Vagina (tissue), 2 donors: ENCODE results near the gene CCDC169. TPM values are rescaled to one million over a fixed set of nuclear protein-coding genes. Genes with fewer than 3 reads are reported as not detected.
"Not testable (repeated sequence)": the region's sequence is repeated elsewhere in the genome, so short reads cannot be mapped to it uniquely, and the experiment has no call there.

Source experiments
- DNase-seq, 2 donors: peaks; one replicate each; pipeline ENCODE4 v3.0.0-alpha.2; 2017; ENCODE audit errors: extremely low spot score in 2 of 2
- H3K27ac ChIP-seq: fragments of 200-600 bp; sonication (generic); one replicate; pipeline ENCODE4 v1.5.1; 2019
- H3K27me3 ChIP-seq: fragments of 200-600 bp; sonication (generic); one replicate; pipeline ENCODE4 v1.5.1; 2019
- H3K36me3 ChIP-seq, 2 donors: fragments of 200-600 bp; sonication (generic); one replicate each; pipeline ENCODE4 v1.5.1; 2017 to 2019
- H3K4me1 ChIP-seq: fragments of 200-600 bp; sonication (generic); one replicate; pipeline ENCODE4 v1.5.1; 2019
- H3K4me3 ChIP-seq, 2 donors: fragments of 200-600 bp; sonication (generic); 1 replicate in 1 of 2; 2 replicates in 1 of 2; pipeline ENCODE4 v1.5.1; 2016 to 2019
- H3K9me3 ChIP-seq: fragments of 200-600 bp; sonication (generic); one replicate; pipeline ENCODE4 v1.5.1; 2019
- POLR2A ChIP-seq, 2 donors: fragments of 450-650 bp; IDR thresholded peaks; one replicate each; pipeline ENCODE4 v1.6.1; 2017; ENCODE audit warnings: antibody characterized with exemption in 2 of 2, mild to moderate bottlenecking in 2 of 2, moderate library complexity in 2 of 2
- POLR2AphosphoS5 ChIP-seq, 2 donors: sonication (generic); formaldehyde crosslinking; IDR thresholded peaks; one replicate each; pipeline ENCODE4 v1.9.0; 2017; ENCODE audit warnings: antibody characterized with exemption in 2 of 2, mild to moderate bottlenecking in 2 of 2, low read depth in 1 of 2; ENCODE audit not compliant: insufficient read depth in 1 of 2
- intact Hi-C: fragments of 100-400 bp; cut with DNase I; formaldehyde crosslinking; loops from one replicate; pipeline ENCODE4 v1.15.1; 2023
- total RNA-seq: library from RNA; depleted of rRNA; stranded (reverse); fragments of >200 nt; gene quantifications from one replicate; pipeline ENCODE4 v1.2.3, GENCODE V29; 2016
- TF ChIP-seq, protein P1 (sequence below), 3 experiments: fragments of 450-650 bp in 2 of 3; fragments of 200-600 bp in 1 of 3; sonication (generic) in 1 of 3; IDR thresholded peaks; one replicate each; pipeline ENCODE4 v1.5.1; 2017 to 2019; ENCODE audit warnings: antibody characterized with exemption in 3 of 3, mild to moderate bottlenecking in 2 of 3, moderate library complexity in 2 of 3

CCDC169 gene
- total RNA-seq, 1 donor from 2014 or later, result not detected

DNA sequence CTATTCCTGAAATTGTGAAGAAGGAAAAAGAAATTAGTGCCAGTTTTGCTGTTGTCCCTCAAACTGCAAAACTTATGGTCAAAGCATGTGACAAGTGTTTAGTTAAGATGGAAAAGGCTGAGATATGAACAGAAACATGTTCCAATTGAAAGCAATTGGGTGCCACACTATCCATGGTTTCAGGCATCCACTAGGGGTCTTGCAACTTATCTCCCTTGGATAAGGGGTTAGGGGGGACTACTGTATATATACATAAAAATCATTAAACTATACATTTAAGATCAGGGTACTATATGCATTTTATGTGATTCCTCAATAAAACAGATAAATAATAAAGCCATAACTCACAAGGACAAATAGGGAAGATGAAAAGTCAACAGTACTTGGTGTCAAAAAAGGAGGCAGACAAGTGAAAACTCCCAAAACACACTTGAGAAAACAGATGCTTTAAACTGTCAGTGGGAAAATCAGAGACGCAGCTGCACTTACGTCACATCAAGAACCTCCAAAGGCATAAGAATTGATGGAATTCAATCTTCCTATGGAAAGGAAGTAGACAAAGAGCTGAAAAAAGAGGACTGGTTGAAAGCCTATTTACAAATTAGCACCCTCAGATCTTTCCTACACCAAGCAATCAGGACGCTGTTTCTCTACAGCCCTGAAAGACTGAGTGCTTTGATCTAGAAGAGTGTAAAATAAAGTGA, 40.5 kb upstream of the CCDC169 start:
- no peak for TF ChIP-seq POLR2AphosphoS5 (IDR thresholded peaks at IDR 0.05; ENCODE audit: insufficient read depth in 1 of 2, low read depth in 1 of 2)
- TF ChIP-seq POLR2A (IDR thresholded peaks at IDR 0.05), result no peak
- TF ChIP-seq, protein P1, sequence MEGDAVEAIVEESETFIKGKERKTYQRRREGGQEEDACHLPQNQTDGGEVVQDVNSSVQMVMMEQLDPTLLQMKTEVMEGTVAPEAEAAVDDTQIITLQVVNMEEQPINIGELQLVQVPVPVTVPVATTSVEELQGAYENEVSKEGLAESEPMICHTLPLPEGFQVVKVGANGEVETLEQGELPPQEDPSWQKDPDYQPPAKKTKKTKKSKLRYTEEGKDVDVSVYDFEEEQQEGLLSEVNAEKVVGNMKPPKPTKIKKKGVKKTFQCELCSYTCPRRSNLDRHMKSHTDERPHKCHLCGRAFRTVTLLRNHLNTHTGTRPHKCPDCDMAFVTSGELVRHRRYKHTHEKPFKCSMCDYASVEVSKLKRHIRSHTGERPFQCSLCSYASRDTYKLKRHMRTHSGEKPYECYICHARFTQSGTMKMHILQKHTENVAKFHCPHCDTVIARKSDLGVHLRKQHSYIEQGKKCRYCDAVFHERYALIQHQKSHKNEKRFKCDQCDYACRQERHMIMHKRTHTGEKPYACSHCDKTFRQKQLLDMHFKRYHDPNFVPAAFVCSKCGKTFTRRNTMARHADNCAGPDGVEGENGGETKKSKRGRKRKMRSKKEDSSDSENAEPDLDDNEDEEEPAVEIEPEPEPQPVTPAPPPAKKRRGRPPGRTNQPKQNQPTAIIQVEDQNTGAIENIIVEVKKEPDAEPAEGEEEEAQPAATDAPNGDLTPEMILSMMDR (IDR thresholded peaks at IDR 0.05), result no peak

DNA sequence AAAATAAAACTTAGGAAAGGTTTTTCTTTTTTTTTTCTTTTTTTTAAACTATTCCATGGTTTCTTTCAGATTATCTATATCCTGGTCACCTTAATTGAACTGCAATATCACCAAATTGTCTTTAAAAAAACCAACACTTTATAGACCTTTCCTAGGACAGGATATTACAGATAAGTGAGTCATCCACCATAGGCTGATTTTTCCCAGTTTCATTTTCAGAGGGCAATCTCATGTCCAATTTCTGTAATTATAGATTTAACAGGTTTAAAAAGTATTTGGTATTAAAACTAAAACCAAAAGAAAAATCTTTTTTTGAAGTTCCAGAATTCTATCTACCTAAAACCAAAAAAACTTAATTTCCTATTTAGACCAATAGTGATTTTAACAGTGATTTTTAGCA, 35.4 kb upstream of the CCDC169 start:
- Histone ChIP-seq H3K27me3 (no peaks in the 10 kb centered on the region), H3K27ac (no peak overlapping the region), H3K4me1 (peaks cover 48% of the 10 kb centered on the region), H3K9me3 (no peaks in the 10 kb centered on the region), H3K36me3 (peaks cover 0 to 17% of the 10 kb centered on the region in 2 donors), H3K4me3 (no peak overlapping the region)
- intact Hi-C loops, result no loop called here
- no peak for DNase-seq
- no peak for TF ChIP-seq POLR2A (IDR thresholded peaks at IDR 0.05)
- no peak for TF ChIP-seq POLR2AphosphoS5 (IDR thresholded peaks at IDR 0.05; ENCODE audit: insufficient read depth in 1 of 2, low read depth in 1 of 2)
- TF ChIP-seq, protein P1 (IDR thresholded peaks at IDR 0.05), result no peak

More for the DNA sequence above, 40.5 kb upstream of the CCDC169 start:
- DNase-seq, result no peak
- H3K27ac ChIP-seq, result no peak overlapping the region
- intact Hi-C loops, result no loop called here
- no peak overlapping the region for H3K4me3 ChIP-seq
- H3K27me3 ChIP-seq, result no peaks in the 10 kb centered on the region
- no peaks in the 10 kb centered on the region for H3K36me3 ChIP-seq
- peaks cover 41% of the 10 kb centered on the region for H3K4me1 ChIP-seq
- no peaks in the 10 kb centered on the region for H3K9me3 ChIP-seq

GRCh38 chr13:36332255-36332654, 34.6 kb upstream of the CCDC169 start:
- DNase-seq, H3K27me3 ChIP-seq, H3K9me3 ChIP-seq, H3K27ac ChIP-seq, intact Hi-C loops, H3K4me3 ChIP-seq: not testable (repeated sequence)
- Histone ChIP-seq H3K4me1 (peaks cover 43% of the 10 kb centered on the region), H3K36me3 (peaks cover 0 to 20% of the 10 kb centered on the region in 2 donors)

DNA sequence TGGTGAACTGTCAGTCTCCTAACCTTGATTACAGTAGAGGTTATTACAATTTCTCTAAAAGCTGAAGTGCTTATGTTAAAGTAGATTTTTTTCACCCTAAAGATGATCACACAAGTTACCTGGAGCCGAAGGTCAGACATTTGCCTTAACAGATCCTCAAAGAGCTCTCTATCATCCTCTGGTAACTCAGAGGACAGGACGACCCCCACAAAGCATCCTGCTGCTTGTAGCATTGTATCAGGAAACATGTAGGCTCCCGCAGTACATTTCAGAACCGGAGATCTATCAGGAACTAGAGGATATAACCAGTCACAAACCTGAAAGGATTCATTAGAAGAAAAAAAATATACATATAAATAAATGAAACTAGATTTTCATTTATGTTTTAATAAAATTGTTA, 33.7 kb upstream of the CCDC169 start:
- Histone ChIP-seq H3K27me3 (no peaks in the 10 kb centered on the region), H3K4me1 (peaks cover 41% of the 10 kb centered on the region), H3K27ac (no peak overlapping the region), H3K36me3 (peaks cover 0 to 24% of the 10 kb centered on the region in 2 donors), H3K4me3 (no peak overlapping the region), H3K9me3 (no peaks in the 10 kb centered on the region)
- no peak for DNase-seq
- TF ChIP-seq POLR2AphosphoS5 (IDR thresholded peaks at IDR 0.05; ENCODE audit: insufficient read depth in 1 of 2, low read depth in 1 of 2) (no peak), POLR2A (IDR thresholded peaks at IDR 0.05) (no peak)
- TF ChIP-seq, protein P1 (IDR thresholded peaks at IDR 0.05), result no peak
- intact Hi-C loops, result no loop called here

DNA sequence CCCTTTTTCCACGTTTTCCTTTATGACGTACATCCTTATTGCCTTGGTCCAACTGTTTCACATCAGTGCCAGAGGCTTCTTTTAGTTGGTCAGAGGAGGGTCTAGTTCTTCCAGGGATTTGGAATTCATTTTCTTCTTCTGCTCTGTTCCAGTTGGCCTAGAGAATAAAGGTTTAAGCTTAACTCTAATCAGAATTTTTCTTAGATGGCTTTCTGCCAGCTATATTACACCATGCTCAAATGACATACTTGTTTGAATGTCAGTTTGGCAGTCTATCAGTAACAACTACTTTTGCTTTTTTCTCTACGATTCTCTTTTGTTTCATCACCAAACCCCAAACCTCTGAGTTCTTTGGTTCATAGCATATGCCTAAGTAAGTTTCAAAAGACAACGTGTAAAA, 31.7 kb upstream of the CCDC169 start:
- Histone ChIP-seq H3K9me3 (no peaks in the 10 kb centered on the region), H3K4me1 (peaks cover 38% of the 10 kb centered on the region), H3K27ac (no peak overlapping the region), H3K4me3 (no peak overlapping the region), H3K27me3 (no peaks in the 10 kb centered on the region), H3K36me3 (peaks cover 0 to 43% of the 10 kb centered on the region in 2 donors)
- no peak for DNase-seq
- intact Hi-C loops, result no loop called here
- TF ChIP-seq POLR2AphosphoS5 (IDR thresholded peaks at IDR 0.05; ENCODE audit: insufficient read depth in 1 of 2, low read depth in 1 of 2), result no peak
- TF ChIP-seq, protein P1 (IDR thresholded peaks at IDR 0.05), result no peak
